Glomerular visceral epithelial cell (primary cell): ENCODE measurements around the gene EBLN2.

ENCODE experiments used
- DNase-seq: peaks from one replicate; pipeline ENCODE4 v3.0.0-alpha.2; 2016; ENCODE audit errors: extremely low spot score

The EBLN2 gene

DNA sequence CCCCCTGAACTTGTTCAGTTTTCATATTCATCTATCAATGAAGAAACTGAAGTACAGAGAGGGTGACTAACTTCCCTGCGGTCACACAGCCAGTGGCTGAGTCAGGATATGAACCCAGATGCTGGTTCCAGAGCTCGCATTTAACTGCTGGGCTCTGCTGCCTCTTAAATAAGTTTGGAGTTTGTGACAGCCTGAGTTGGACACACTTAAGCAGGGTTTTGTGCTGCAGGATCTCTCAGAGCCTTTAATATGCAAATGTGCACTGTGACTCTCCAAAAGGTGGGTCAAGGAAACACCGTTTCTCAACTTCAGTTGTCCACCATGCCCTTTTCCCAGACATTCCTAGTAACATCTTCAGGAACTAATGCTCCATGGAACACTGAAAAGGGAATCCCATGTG is 45.8 kb downstream of the EBLN2 start:
- DNase-seq, result no peak

DNA sequence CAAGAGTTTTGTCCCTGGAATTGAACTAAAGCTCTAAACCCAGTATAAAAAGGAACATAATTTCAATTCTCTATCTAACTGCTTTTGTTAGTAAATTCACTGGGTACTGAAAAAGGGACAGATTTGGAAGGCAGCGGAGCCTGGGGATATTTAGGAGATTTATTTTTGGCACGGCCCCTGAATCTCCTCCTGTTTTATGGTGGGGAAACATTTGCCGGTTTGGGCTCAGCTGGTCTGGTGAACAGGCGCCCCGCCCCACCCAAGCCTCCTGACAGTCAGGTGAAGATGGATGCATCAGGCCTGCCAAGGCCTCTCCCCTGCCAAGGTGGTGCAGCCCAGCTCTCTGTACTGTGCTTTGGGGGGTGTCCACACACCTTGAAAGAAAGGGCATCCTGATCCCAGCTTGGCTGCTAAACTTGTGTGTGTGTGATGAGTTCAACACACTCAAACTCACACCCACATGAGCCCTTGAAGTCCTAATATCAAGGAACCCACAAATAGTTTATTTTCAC is 46.3 kb downstream of the EBLN2 start:
- DNase-seq, result no peak

DNA sequence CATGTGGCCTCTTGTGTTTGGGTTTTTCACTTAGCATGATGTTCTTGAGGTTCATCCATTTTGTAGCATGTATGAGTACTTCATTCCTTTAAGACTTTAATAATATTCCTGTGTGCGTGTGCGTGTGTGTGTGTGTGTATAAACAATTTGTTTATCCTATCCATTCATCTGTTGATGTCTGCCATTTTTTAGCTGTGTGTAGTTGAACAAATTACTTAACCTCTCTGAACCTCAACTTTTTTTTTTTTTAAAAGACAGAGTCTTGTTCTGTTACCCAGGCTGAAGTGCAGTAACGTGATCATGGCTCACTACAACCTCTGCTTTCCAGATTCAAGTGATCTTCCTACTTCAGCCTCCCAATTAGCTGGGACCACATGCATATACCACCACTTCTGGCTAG is 47.3 kb downstream of the EBLN2 start:
- DNase-seq, result no peak

DNA sequence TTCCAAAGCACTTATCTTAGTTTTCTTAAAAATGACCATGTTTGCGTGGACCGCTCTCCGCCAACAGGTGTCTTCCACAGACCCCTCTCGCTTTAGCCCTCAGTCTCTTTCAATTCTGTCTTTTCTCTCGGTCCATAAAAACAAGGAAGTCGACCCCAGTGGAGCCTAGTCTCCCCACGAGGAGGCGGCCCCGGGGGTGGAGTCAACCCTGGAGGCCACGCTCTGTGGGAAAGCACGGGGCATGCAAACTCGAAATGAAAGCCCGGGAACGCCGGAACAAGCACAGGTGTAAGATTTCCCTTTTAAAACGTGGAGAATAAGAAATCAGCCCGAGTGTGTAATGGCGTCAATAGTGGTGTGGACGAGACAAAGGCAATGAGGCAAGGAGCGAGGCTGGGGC is 49.1 kb downstream of the EBLN2 start:
- no peak for DNase-seq
